OCI-LY7 (cell line): ENCODE measurements around the gene KRTCAP2. TPM values are rescaled to one million over a fixed set of nuclear protein-coding genes. Genes with fewer than 3 reads are reported as not detected.

Experiments
- BruUV-seq: library from RNA; stranded (reverse); fragments of 400-500 nt; replicated peaks from 2 replicates; lab custom pipeline; 2021; lab: Mats Ljungman, UMichigan
- CTCF ChIA-PET: fragments of 300-600 bp; sonication (Branson Sonifier 250); formaldehyde crosslinking; loops from one replicate; lab custom pipeline; 2022; ENCODE audit warnings: antibody characterized with exemption; ENCODE audit not compliant: unreplicated experiment; lab: Charles Lee
- POLR2A ChIA-PET: fragments of 300-600 bp; sonication (Branson Sonifier 250); formaldehyde crosslinking; loops from one replicate; lab custom pipeline; 2022; ENCODE audit warnings: antibody characterized with exemption; lab: Charles Lee
- DNase-seq: peaks from one replicate; pipeline ENCODE4 v3.0.0-alpha.2; 2015; ENCODE audit warnings: low spot score
- H2AFZ ChIP-seq: fragments of 200-600 bp; sonication (generic), shearing (Covaris generic); 2 replicates; pipeline ENCODE4 v1.6.1; 2014; ENCODE audit warnings: mild to moderate bottlenecking, antibody characterized with exemption, low read length, moderate library complexity
- H3K27ac ChIP-seq: fragments of 200-600 bp; sonication (generic); 2 replicates; pipeline ENCODE4 v1.5.1; 2014; ENCODE audit warnings: mixed run types, low read depth, mild to moderate bottlenecking, moderate library complexity, low read length, inconsistent platforms; ENCODE audit not compliant: poor library complexity, severe bottlenecking
- H3K36me3 ChIP-seq: fragments of 200-600 bp; sonication (generic); 2 replicates; pipeline ENCODE4 v1.6.1; 2014; ENCODE audit warnings: mild to moderate bottlenecking, antibody characterized with exemption, low read length, moderate library complexity, mixed read lengths; ENCODE audit not compliant: insufficient read depth
- H3K4me1 ChIP-seq: fragments of 200-600 bp; sonication (generic); 2 replicates; pipeline ENCODE4 v1.5.1; 2014; ENCODE audit warnings: mild to moderate bottlenecking, low read length; ENCODE audit not compliant: insufficient read depth, poor library complexity, severe bottlenecking
- H3K4me2 ChIP-seq: fragments of 200-600 bp; sonication (generic); 2 replicates; pipeline ENCODE4 v1.6.1; 2014; ENCODE audit warnings: mild to moderate bottlenecking, low read length
- H3K4me3 ChIP-seq: fragments of 200-600 bp; sonication (generic); 2 replicates; pipeline ENCODE4 v1.5.1; 2014; ENCODE audit warnings: mild to moderate bottlenecking, low read depth, low read length; ENCODE audit not compliant: poor library complexity, severe bottlenecking
- H3K79me2 ChIP-seq: fragments of 200-600 bp; sonication (generic); 2 replicates; pipeline ENCODE4 v1.6.1; 2016; ENCODE audit warnings: low read depth, mild to moderate bottlenecking, low read length, moderate library complexity, mixed read lengths; ENCODE audit not compliant: insufficient read depth
- H3K9me2 ChIP-seq: fragments of 200-600 bp; sonication (generic); 2 replicates; pipeline ENCODE4 v1.6.1; 2016; ENCODE audit warnings: mild to moderate bottlenecking, low read length, mixed read lengths; ENCODE audit not compliant: insufficient read depth
- H3K9me3 ChIP-seq: fragments of 200-600 bp; sonication (generic); 2 replicates; pipeline ENCODE4 v1.6.1; 2014; ENCODE audit warnings: mild to moderate bottlenecking, mixed run types, low read length, mixed read lengths
- H4K20me1 ChIP-seq: fragments of 200-600 bp; sonication (generic); 2 replicates; pipeline ENCODE4 v1.6.1; 2014; ENCODE audit warnings: mild to moderate bottlenecking, antibody characterized with exemption, low read length, moderate library complexity, mixed read lengths; ENCODE audit not compliant: insufficient read depth
- CTCF ChIP-seq: fragments of 200-600 bp; sonication (generic); conservative IDR thresholded peaks from 2 replicates; pipeline ENCODE4 v1.5.1; 2014; ENCODE audit warnings: mild to moderate bottlenecking, antibody characterized with exemption, low read length, moderate library complexity, mixed read lengths
- EZH2phosphoT487 ChIP-seq: fragments of 200-600 bp; sonication (generic); IDR thresholded peaks from 2 replicates; pipeline ENCODE4 v1.6.1; 2018; ENCODE audit warnings: low read depth, borderline replicate concordance, mild to moderate bottlenecking, mixed run types, antibody characterized with exemption, low read length, moderate library complexity, mixed read lengths
- intact Hi-C: fragments of 100-400 bp; cut with micrococcal nuclease; formaldehyde crosslinking; loops from one replicate; pipeline ENCODE4 v1.10.0; 2022; ENCODE audit not compliant: unreplicated experiment
- total RNA-seq, 2 experiments: library from RNA; depleted of rRNA in 1 of 2; stranded (reverse); fragments of >200 nt in 1 of 2; shearing (Covaris generic) in 1 of 2; gene quantifications; 2 replicates each; pipeline ENCODE4 v1.2.3, GENCODE V29; 2014 to 2022

The KRTCAP2 gene
- total RNA-seq, 2 experiments from 2014 or later, result 128 to 141 TPM

- peaks cover 33% of the 10 kb centered on the region for H3K4me1 ChIP-seq
- intact Hi-C loops, result loop anchor here (1.0 to 5.0 kb wide), 3 partner anchors 17 to 146 kb away; partner anchors contain the start of gene RUSC1
- BruUV-seq, result no TSS peak
Measured at GRCh38 chr1:155176544-155177071, 3.5 kb upstream of the KRTCAP2 start.

DNA sequence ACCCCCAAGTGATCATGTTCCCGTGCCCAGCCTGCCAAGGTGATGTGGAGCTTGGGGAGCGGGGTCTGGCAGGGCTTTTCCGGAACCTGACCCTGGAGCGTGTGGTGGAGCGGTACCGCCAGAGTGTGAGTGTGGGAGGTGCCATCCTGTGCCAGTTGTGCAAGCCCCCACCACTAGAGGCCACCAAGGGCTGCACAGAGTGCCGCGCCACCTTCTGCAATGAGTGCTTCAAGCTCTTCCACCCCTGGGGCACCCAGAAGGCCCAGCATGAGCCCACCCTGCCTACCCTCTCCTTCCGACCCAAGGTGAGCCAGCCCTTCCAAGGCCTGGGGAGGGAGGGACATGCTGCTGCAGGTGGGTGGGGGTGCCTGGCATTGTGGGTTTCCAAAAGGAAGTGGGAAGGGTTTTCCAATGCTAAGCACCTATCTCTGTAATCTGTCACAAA lies 2.8 kb upstream of the KRTCAP2 start:
- intact Hi-C loops, result loop anchor here (1.0 to 5.0 kb wide), 3 partner anchors 17 to 146 kb away; partner anchors contain the start of gene RUSC1
- TF ChIP-seq CTCF, result no peak; the same call in 1 of the 2 replicates
- no peak for TF ChIP-seq EZH2phosphoT487
- Histone ChIP-seq H4K20me1 (no peaks in the 10 kb centered on the region), H2AFZ (no peak overlapping the region), H3K9me3 (no peaks in the 10 kb centered on the region), H3K79me2 (peaks cover 14% of the 10 kb centered on the region; the same call in 1 of the 2 replicates), H3K4me3 (no peak overlapping the region), H3K36me3 (no peaks in the 10 kb centered on the region), H3K27ac (no peak overlapping the region), H3K4me2 (no peak overlapping the region), H3K9me2 (no peaks in the 10 kb centered on the region), H3K4me1 (peaks cover 35% of the 10 kb centered on the region)
- ChIA-PET POLR2A (interaction anchor here (2.1 kb wide), 1 partner anchor 49 kb away, joined by 7 read pairs; no protein-coding TSS in a partner anchor), CTCF (no interaction called here)
- DNase-seq, result peak; percentile 44
- BruUV-seq, result no TSS peak

More at GRCh38 chr1:155176544-155177071, 3.5 kb upstream of the KRTCAP2 start:
- H3K4me3 ChIP-seq, result peak overlapping the region; percentile 4
- H3K9me2 ChIP-seq, result no peaks in the 10 kb centered on the region
- no peak overlapping the region for H3K27ac ChIP-seq
- ChIA-PET CTCF (interaction anchor here (1.0 to 1.3 kb wide), 2 partner anchors 9 to 17 kb away, joined by 3 to 4 read pairs; no protein-coding TSS in a partner anchor), POLR2A (no interaction called here)
- H3K9me3 ChIP-seq, result no peaks in the 10 kb centered on the region
- no peaks in the 10 kb centered on the region for H4K20me1 ChIP-seq
- TF ChIP-seq CTCF (peak; percentile 90), EZH2phosphoT487 (no peak)
- no peak overlapping the region for H2AFZ ChIP-seq
- H3K36me3 ChIP-seq, result no peaks in the 10 kb centered on the region
- 0 out of 2 replicates have a peak overlapping the region, but pooled peaks have one; percentile 8 for H3K4me2 ChIP-seq
- peaks cover 13% of the 10 kb centered on the region; the same call in 1 of the 2 replicates for H3K79me2 ChIP-seq
- peak; percentile 83 for DNase-seq
